Measurements from ENCODE around the gene HERC2. TPM values are rescaled to one million over a fixed set of nuclear protein-coding genes. Genes with fewer than 3 reads are reported as not detected.

HERC2 gene
- total and polyA plus RNA-seq, 2 of the 4 experiments (the other 2 are of a cell fraction), result 20.8 to 28.9 TPM

DNA sequence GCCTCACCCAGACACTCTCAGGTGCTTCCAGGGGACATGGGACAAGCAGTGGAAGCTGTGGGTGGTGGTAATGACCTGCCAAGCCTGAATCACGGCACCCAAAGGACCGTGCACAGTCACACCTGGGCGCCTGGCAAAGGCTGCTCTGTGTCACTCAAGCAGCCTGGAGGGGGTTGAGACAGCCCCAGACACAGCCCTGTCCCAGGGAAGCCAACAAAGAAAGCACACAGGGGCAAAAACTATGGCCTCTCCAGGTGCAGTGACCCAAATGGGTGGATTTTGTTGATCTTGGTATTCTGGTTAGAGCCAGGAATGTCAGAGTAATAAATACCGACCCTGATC is 207.9 kb downstream of the HERC2 start:
- Histone ChIP-seq H2AK5ac (ENCODE audit: low read depth, low read length) (no peak overlapping the region), H3K23ac (ENCODE audit: low read depth, low read length) (no peak overlapping the region), H2AK9ac (replicated peaks; ENCODE audit: low read depth, low read length, poor library complexity) (no peak overlapping the region), H3K27ac (ENCODE audit: insufficient read depth, low read length) (no peak overlapping the region), H3K4me1 (ENCODE audit: control insufficient read depth, insufficient read depth, low read length) (no peaks in the 10 kb centered on the region), H3K9ac (ENCODE audit: low read depth, low read length) (no peak overlapping the region), H3K27me3 (ENCODE audit: control insufficient read depth, insufficient read depth, low read length) (no peaks in the 10 kb centered on the region), H4K8ac (ENCODE audit: low read depth in 2 of 2, low read length in 2 of 2) (no peak overlapping the region), H3K79me1 (ENCODE audit: low read depth in 1 of 2, low read length in 2 of 2) (0 out of 4 replicates have a peak, but pooled peaks cover 0 to 3% of the 10 kb centered on the region in 2 experiments), H3K4me3 (ENCODE audit: insufficient read depth, low read depth, low read length) (no peak overlapping the region), H2BK120ac (ENCODE audit: low read depth, low read length) (no peak overlapping the region), H4K91ac (ENCODE audit: insufficient read depth, low read depth, low read length) (no peak overlapping the region), H3K56ac (ENCODE audit: extremely low read depth, insufficient read depth, low read length) (no peak overlapping the region), H2BK15ac (ENCODE audit: low read depth, low read length) (no peak overlapping the region), H3K14ac (replicated peaks; ENCODE audit: low read depth, low read length) (no peak overlapping the region), H2BK5ac (ENCODE audit: low read depth, low read length, poor library complexity, severe bottlenecking) (no peak overlapping the region), H3K4ac (ENCODE audit: low read depth, low read length) (no peak overlapping the region), H3K9me3 (ENCODE audit: control insufficient read depth, insufficient read depth, low read length) (no peaks in the 10 kb centered on the region), H4K5ac (ENCODE audit: low read depth, low read length) (no peak overlapping the region), H3K18ac (ENCODE audit: low read depth, low read length) (no peak overlapping the region), H4K20me1 (ENCODE audit: insufficient read depth, low read length) (no peaks in the 10 kb centered on the region), H3K4me2 (ENCODE audit: low read depth, low read length) (no peak overlapping the region), H2BK20ac (ENCODE audit: low read depth, low read length) (no peak overlapping the region), H3K36me3 (ENCODE audit: control insufficient read depth, insufficient read depth, low read length) (peaks cover 43% of the 10 kb centered on the region), H2AFZ (replicated peaks; ENCODE audit: low read length, poor library complexity) (no peak overlapping the region), H3K9me1 (ENCODE audit: insufficient read depth, low read length) (no peaks in the 10 kb centered on the region)
- ATAC-seq (ENCODE audit: low read depth) (no peak), DNase-seq (no peak)
- no peak for TF ChIP-seq USF2 (IDR thresholded peaks at IDR 0.05; ENCODE audit: low read depth, low read length)
- no peak for TF ChIP-seq FOS (IDR thresholded peaks at IDR 0.05; ENCODE audit: low read depth, low read length)
- no peak for TF ChIP-seq MAZ (IDR thresholded peaks at IDR 0.05; ENCODE audit: borderline replicate concordance, low read depth, low read length)
- no peak for TF ChIP-seq CEBPB (IDR thresholded peaks at IDR 0.05; ENCODE audit: low read depth, low read length)
- no peak for TF ChIP-seq RFX5 (IDR thresholded peaks at IDR 0.05; ENCODE audit: low read depth, low read length)
- no peak for TF ChIP-seq MXI1 (IDR thresholded peaks at IDR 0.05; ENCODE audit: borderline replicate concordance, low read depth, low read length)
- TF ChIP-seq, protein P1, sequence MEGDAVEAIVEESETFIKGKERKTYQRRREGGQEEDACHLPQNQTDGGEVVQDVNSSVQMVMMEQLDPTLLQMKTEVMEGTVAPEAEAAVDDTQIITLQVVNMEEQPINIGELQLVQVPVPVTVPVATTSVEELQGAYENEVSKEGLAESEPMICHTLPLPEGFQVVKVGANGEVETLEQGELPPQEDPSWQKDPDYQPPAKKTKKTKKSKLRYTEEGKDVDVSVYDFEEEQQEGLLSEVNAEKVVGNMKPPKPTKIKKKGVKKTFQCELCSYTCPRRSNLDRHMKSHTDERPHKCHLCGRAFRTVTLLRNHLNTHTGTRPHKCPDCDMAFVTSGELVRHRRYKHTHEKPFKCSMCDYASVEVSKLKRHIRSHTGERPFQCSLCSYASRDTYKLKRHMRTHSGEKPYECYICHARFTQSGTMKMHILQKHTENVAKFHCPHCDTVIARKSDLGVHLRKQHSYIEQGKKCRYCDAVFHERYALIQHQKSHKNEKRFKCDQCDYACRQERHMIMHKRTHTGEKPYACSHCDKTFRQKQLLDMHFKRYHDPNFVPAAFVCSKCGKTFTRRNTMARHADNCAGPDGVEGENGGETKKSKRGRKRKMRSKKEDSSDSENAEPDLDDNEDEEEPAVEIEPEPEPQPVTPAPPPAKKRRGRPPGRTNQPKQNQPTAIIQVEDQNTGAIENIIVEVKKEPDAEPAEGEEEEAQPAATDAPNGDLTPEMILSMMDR (conservative IDR thresholded peaks at IDR 0.05; ENCODE audit: low read depth, low read length), result no peak
- TF ChIP-seq, protein P2, sequence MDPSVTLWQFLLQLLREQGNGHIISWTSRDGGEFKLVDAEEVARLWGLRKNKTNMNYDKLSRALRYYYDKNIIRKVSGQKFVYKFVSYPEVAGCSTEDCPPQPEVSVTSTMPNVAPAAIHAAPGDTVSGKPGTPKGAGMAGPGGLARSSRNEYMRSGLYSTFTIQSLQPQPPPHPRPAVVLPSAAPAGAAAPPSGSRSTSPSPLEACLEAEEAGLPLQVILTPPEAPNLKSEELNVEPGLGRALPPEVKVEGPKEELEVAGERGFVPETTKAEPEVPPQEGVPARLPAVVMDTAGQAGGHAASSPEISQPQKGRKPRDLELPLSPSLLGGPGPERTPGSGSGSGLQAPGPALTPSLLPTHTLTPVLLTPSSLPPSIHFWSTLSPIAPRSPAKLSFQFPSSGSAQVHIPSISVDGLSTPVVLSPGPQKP (IDR thresholded peaks at IDR 0.05; ENCODE audit: borderline replicate concordance, low read depth, low read length), result no peak
- TF ChIP-seq SMC3 (IDR thresholded peaks at IDR 0.05; ENCODE audit: low read depth, low read length), result no peak
- TF ChIP-seq POLR2A (IDR thresholded peaks at IDR 0.05; ENCODE audit: low read depth, low read length), result no peak
- TF ChIP-seq RAD21 (IDR thresholded peaks at IDR 0.05; ENCODE audit: low read length), result no peak
- no peak for TF ChIP-seq MAFK (IDR thresholded peaks at IDR 0.05; ENCODE audit: low read depth, low read length)
- TF ChIP-seq BHLHE40 (IDR thresholded peaks at IDR 0.05; ENCODE audit: low read depth, low read length), result no peak
- no peak for TF ChIP-seq RCOR1 (IDR thresholded peaks at IDR 0.05; ENCODE audit: insufficient replicate concordance, low read length)
- no peak for TF ChIP-seq NFE2L2 (IDR thresholded peaks at IDR 0.05; ENCODE audit: low read depth, low read length)
- no peak for TF ChIP-seq CHD1 (IDR thresholded peaks at IDR 0.05; ENCODE audit: low read depth, low read length)
- WGBS, 2 experiments (ENCODE audit: extremely low coverage in 2 of 2, insufficient read length in 1 of 2), result 93% methylated on average over 3 of the region's 4 CpGs; no CpG with 5 or more reads in 1 of the 2 experiments
- no TSS peak for BruUV-seq (replicated peaks)
- CTCF ChIA-PET, result no interaction called here
- dilution Hi-C loops (cut with HindIII; ENCODE audit: low sequenced_read_pairs, unreplicated experiment), result no loop called here
- POLR2A ChIA-PET (ENCODE audit: unreplicated experiment), result no interaction called here
- in situ Hi-C loops (cut with MboI; ENCODE audit: low sequenced_read_pairs), result loop anchor here (25.0 kb wide), 1 partner anchor 1227 kb away; no protein-coding TSS in a partner anchor
- intact Hi-C loops (cut with micrococcal nuclease), result no loop called here
